Lower leg skin (tissue), 3 donors: Measurements from ENCODE around the gene PPM1L.

Experiments
- CTCF ChIP-seq, 3 donors: fragments of 450-650 bp; IDR thresholded peaks; one replicate each; pipeline ENCODE4 v1.5.1; 2016; ENCODE audit warnings: antibody characterized with exemption in 3 of 3, mild to moderate bottlenecking in 3 of 3, moderate library complexity in 2 of 3
- POLR2A ChIP-seq, 2 donors: fragments of 450-650 bp; IDR thresholded peaks; one replicate each; pipeline ENCODE4 v1.6.1; 2016 to 2017; ENCODE audit warnings: antibody characterized with exemption in 2 of 2, mild to moderate bottlenecking in 1 of 2, moderate library complexity in 1 of 2

GRCh38 chr3:161028555-161029153 is 272.6 kb downstream of the PPM1L start:
- TF ChIP-seq POLR2A (IDR thresholded peaks at IDR 0.05) (no peak), CTCF (IDR thresholded peaks at IDR 0.05) (no peak)
